ENCODE measurements around the gene TFF2.

The TFF2 gene

DNA sequence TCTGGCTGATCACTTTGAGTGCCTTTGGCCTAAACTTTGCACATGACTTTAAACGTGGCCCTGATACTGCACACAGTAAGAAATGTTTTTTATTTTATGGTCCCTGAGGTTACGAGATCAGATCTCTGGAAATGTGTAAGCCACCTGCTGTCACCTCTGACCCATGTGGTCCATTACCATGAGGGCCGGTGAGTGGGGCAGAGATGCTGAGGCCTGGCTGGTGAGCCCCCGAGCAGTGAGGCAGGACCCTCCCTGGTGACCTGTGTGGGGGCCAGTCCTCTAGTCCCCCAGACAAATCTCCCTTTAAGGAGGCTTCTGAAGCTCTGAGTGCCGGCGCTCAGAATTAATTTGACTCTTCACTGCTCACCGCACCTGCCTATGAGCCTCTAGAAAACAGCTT lies 48.0 kb downstream of the TFF2 start:
- Histone ChIP-seq H3K36me3 (ENCODE audit: control insufficient read depth in 2 of 2, insufficient read depth in 1 of 2, low read length in 2 of 2) (no peaks in the 10 kb centered on the region), H3K4me3 (ENCODE audit: low read depth, low read length) (no peak overlapping the region), H3K27ac (ENCODE audit: extremely low read depth, low read depth, low read length) (no peak overlapping the region), H3K9me3 (ENCODE audit: control insufficient read depth, insufficient read depth, low read depth, low read length) (no peaks in the 10 kb centered on the region), H3K4me1 (ENCODE audit: control insufficient read depth, insufficient read depth, low read length) (no peaks in the 10 kb centered on the region)
- ChIA-PET CTCF (interaction anchor here (0.7 to 2.2 kb wide), 4 partner anchors 8 to 304 kb away, joined by 3 to 21 read pairs (median 6); no protein-coding TSS in a partner anchor), POLR2A (no interaction called here)
- TF ChIP-seq ZFHX2 (tag by site-specific recombination; conservative IDR thresholded peaks at IDR 0.05), result no peak
- TF ChIP-seq SP2 (tag by site-specific recombination; IDR thresholded peaks at IDR 0.05), result no peak
- TF ChIP-seq ZNF629 (tag by site-specific recombination; IDR thresholded peaks at IDR 0.05), result no peak
- no peak for TF ChIP-seq ZBTB8A (tag by site-specific recombination; IDR thresholded peaks at IDR 0.05)
- no peak for TF ChIP-seq ZNF248 (tag by site-specific recombination; IDR thresholded peaks at IDR 0.05)
- no peak for TF ChIP-seq ZNF404 (tag by site-specific recombination; IDR thresholded peaks at IDR 0.05)
- TF ChIP-seq, protein P1, sequence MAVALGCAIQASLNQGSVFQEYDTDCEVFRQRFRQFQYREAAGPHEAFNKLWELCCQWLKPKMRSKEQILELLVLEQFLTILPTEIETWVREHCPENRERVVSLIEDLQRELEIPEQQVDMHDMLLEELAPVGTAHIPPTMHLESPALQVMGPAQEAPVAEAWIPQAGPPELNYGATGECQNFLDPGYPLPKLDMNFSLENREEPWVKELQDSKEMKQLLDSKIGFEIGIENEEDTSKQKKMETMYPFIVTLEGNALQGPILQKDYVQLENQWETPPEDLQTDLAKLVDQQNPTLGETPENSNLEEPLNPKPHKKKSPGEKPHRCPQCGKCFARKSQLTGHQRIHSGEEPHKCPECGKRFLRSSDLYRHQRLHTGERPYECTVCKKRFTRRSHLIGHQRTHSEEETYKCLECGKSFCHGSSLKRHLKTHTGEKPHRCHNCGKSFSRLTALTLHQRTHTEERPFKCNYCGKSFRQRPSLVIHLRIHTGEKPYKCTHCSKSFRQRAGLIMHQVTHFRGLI (tag by site-specific recombination; IDR thresholded peaks at IDR 0.05), result no peak
- no peak for TF ChIP-seq ZNF677 (tag by site-specific recombination; IDR thresholded peaks at IDR 0.05)
- TF ChIP-seq ZNF132 (tag by site-specific recombination; IDR thresholded peaks at IDR 0.05; ENCODE audit: borderline replicate concordance), result no peak
- no peak for TF ChIP-seq MYNN (tag by site-specific recombination; IDR thresholded peaks at IDR 0.05; ENCODE audit: borderline replicate concordance)
- no peak for TF ChIP-seq SCRT2 (tag by site-specific recombination; IDR thresholded peaks at IDR 0.05)
- TF ChIP-seq, protein P2, sequence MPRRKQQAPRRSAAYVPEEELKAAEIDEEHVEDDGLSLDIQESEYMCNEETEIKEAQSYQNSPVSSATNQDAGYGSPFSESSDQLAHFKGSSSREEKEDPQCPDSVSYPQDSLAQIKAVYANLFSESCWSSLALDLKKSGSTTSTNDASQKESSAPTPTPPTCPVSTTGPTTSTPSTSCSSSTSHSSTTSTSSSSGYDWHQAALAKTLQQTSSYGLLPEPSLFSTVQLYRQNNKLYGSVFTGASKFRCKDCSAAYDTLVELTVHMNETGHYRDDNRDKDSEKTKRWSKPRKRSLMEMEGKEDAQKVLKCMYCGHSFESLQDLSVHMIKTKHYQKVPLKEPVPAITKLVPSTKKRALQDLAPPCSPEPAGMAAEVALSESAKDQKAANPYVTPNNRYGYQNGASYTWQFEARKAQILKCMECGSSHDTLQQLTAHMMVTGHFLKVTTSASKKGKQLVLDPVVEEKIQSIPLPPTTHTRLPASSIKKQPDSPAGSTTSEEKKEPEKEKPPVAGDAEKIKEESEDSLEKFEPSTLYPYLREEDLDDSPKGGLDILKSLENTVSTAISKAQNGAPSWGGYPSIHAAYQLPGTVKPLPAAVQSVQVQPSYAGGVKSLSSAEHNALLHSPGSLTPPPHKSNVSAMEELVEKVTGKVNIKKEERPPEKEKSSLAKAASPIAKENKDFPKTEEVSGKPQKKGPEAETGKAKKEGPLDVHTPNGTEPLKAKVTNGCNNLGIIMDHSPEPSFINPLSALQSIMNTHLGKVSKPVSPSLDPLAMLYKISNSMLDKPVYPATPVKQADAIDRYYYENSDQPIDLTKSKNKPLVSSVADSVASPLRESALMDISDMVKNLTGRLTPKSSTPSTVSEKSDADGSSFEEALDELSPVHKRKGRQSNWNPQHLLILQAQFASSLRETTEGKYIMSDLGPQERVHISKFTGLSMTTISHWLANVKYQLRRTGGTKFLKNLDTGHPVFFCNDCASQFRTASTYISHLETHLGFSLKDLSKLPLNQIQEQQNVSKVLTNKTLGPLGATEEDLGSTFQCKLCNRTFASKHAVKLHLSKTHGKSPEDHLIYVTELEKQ (tag by site-specific recombination; IDR thresholded peaks at IDR 0.05; ENCODE audit: borderline replicate concordance), result no peak
- TF ChIP-seq KLF10 (tag by site-specific recombination; IDR thresholded peaks at IDR 0.05), result no peak
- no peak for TF ChIP-seq ZNF311 (tag by site-specific recombination; IDR thresholded peaks at IDR 0.05; ENCODE audit: borderline replicate concordance)
- TF ChIP-seq ZSCAN23 (tag by site-specific recombination; IDR thresholded peaks at IDR 0.05), result no peak

DNA sequence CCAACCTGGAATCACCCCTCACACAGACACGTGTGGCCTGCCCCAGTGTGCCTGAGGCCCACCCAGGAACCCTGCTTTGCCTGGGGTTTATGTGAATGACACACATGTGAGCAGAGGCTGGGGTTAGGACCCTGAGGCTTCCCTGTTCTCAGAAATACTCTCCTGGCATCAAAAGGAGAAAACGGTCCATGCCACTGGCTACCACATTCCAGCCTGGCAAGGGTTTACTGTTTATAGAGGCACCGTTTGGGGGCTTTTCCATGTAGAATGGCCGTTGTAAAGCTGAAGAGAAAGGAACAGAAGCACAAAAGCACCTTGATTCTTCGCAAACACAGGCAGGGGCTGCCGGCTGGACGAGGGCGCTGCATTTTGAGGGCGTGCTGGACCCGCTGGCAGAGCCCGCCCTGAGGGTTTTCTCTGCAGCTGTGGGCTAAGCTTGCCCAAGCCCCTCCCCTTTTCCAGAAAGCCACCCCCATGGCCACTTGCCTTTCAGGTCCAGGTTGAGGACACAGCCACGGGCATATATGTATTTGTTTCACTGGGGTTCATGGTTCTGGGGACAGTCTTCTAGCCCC lies 48.6 kb downstream of the TFF2 start:
- Histone ChIP-seq H3K9me3 (ENCODE audit: control insufficient read depth, insufficient read depth, low read depth, low read length) (no peaks in the 10 kb centered on the region), H3K4me1 (ENCODE audit: control insufficient read depth, insufficient read depth, low read length) (no peaks in the 10 kb centered on the region), H3K27ac (ENCODE audit: extremely low read depth, low read depth, low read length) (no peak overlapping the region), H3K36me3 (ENCODE audit: control insufficient read depth in 2 of 2, insufficient read depth in 1 of 2, low read length in 2 of 2) (no peaks in the 10 kb centered on the region), H3K4me3 (ENCODE audit: low read depth, low read length) (no peak overlapping the region)
- ChIA-PET POLR2A (no interaction called here), CTCF (interaction anchor here (0.6 to 2.2 kb wide), 4 partner anchors 8 to 304 kb away, joined by 4 to 21 read pairs (median 6); no protein-coding TSS in a partner anchor)
- TF ChIP-seq ZNF132 (tag by site-specific recombination; IDR thresholded peaks at IDR 0.05; ENCODE audit: borderline replicate concordance) (no peak), FEZF1 (tag by site-specific recombination; IDR thresholded peaks at IDR 0.05) (no peak), ZNF114 (tag by site-specific recombination; IDR thresholded peaks at IDR 0.05) (no peak), ZNF785 (tag by site-specific recombination; IDR thresholded peaks at IDR 0.05) (no peak), ZNF239 (tag by site-specific recombination; IDR thresholded peaks at IDR 0.05) (no peak), ZNF24 (tag by site-specific recombination; IDR thresholded peaks at IDR 0.05) (no peak), ZNF175 (tag by site-specific recombination; IDR thresholded peaks at IDR 0.05) (no peak), ZNF529 (tag by site-specific recombination; IDR thresholded peaks at IDR 0.05; ENCODE audit: insufficient replicate concordance) (no peak), ZNF10 (tag by site-specific recombination; IDR thresholded peaks at IDR 0.05) (no peak), ZNF335 (tag by site-specific recombination; conservative IDR thresholded peaks at IDR 0.05) (no peak), ZNF776 (tag by site-specific recombination; IDR thresholded peaks at IDR 0.05; ENCODE audit: borderline replicate concordance) (no peak), OSR2 (tag by site-specific recombination; IDR thresholded peaks at IDR 0.05) (no peak)
- TF ChIP-seq, protein P3, sequence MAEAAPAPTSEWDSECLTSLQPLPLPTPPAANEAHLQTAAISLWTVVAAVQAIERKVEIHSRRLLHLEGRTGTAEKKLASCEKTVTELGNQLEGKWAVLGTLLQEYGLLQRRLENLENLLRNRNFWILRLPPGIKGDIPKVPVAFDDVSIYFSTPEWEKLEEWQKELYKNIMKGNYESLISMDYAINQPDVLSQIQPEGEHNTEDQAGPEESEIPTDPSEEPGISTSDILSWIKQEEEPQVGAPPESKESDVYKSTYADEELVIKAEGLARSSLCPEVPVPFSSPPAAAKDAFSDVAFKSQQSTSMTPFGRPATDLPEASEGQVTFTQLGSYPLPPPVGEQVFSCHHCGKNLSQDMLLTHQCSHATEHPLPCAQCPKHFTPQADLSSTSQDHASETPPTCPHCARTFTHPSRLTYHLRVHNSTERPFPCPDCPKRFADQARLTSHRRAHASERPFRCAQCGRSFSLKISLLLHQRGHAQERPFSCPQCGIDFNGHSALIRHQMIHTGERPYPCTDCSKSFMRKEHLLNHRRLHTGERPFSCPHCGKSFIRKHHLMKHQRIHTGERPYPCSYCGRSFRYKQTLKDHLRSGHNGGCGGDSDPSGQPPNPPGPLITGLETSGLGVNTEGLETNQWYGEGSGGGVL (tag by site-specific recombination; IDR thresholded peaks at IDR 0.05), result no peak

Data from HEK293 (cell line).